GM19397 (cell line): ENCODE results near the gene VAC14.

Experiments
- ATAC-seq: cut with Tn5 transposase; IDR thresholded peaks from one replicate; pipeline ENCODE4 v1.9.1; 2021; ENCODE audit warnings: mild to moderate bottlenecking, moderate library complexity; ENCODE audit not compliant: unreplicated experiment

Gene VAC14

DNA sequence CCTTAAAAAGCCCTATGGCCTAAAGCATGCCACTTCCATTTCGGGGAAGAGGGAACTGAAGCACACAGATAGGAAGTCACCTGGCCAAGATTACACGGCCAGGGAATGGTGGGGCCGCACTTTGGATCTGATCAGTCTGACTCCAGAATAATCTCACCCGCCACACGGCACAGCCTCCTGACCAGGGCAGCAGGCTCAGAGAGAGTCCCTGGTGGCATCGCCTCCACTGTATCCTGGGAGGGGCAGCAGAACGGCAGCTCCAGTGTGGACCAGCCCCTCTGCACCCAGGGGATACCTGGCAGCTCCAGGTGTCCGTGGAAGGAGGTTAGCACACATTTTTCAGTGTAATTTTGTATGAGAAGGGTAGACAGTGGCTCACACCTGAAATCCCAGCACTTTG, 35.5 kb downstream of the VAC14 start:
- no peak for ATAC-seq

DNA sequence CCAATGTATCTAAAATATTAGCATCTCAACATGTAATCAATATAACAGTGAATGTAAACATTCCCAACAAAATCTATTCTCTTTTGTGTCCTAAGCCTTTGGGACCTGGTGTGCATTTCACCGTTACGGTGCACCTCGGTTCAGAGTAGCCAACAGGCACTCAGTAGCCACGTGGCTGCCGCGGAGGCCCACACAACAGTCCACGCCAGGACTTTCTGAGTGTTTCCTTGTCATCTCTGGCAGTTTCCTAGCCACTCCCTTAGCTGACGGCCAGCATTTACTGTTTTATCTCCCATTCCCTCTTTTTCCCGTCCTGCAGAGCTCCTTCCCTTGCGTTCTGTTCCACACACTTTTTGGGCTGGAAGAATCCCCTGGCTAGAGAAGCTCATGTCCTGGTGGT, 36.3 kb downstream of the VAC14 start:
- ATAC-seq: no peak

DNA sequence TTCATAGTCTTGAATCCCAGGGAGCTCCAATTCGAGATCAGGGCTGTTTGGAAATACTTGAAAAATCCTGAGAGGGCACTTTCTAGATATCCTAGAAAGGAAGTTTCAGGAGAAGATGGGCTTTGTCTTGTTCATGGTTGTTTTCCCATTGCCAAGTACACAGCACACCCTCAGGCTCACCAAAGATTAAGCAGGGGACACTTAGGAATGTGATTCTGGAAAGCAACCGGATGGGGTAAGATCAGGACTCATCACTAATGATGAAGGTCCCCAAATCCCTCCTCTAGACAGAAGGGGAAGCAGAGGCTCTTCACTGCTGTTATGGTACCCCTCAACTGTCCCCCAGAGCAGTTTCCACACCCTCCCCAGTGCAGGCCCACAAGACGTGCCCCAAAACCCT, 40.7 kb downstream of the VAC14 start:
- ATAC-seq: no peak

DNA sequence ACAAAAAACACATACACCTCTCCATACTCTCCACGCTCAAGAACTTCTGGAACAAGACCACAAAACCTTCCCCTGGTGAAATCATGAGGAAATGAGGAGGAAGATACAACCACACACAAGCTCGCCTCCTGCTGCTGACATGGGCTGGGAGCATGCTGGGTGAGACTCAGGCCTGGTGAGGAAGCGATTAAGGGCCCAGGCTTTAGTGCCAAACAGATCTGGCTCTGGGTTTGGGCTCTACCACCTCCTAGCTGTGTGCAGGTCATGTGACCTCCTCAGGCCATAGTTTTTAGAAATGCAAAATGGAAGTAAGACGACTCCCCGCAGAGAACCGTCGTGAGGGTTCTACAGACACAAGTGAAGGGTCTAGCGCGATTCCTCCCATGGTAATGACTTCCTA, 41.3 kb downstream of the VAC14 start:
- ATAC-seq: no peak

DNA sequence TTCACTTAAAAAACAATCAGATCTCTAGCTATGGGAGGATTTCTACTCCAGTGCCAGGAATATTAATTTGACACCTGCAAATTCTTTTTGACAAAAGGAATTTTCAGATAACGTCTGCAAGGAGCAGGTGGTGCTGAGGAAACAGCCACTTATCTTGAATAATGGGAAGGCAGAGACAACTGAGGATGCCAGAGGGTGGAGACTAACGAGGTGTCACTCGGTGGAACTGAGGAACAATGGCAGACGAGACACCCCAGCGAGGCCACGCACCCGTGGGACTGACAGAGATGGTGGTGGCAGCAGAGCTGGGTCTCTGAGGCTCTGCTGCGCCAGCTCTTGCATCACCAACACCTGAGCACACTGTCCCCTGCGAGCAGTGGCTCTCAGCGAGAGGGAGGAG, 42.2 kb downstream of the VAC14 start:
- no peak for ATAC-seq

DNA sequence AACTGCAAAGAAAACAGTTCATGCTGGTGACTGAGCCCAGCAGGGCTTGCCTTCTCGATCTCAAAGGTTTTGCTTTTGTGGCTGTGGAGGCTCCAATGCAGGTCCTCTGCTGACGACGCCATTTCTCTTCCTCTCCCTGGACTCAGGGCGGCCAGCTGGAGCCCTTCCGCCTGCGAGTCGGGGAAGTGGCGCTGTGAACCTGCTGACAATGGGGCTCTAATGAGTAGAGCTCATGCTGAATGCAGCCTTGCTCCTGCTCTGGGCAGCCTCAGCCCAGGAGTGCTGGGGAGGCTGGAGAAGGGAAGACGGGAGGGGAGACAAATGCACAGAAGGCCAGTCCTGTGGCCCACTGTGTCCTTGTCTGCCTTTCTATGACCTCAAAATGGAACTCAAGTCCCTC, 43.8 kb downstream of the VAC14 start:
- ATAC-seq: no peak

DNA sequence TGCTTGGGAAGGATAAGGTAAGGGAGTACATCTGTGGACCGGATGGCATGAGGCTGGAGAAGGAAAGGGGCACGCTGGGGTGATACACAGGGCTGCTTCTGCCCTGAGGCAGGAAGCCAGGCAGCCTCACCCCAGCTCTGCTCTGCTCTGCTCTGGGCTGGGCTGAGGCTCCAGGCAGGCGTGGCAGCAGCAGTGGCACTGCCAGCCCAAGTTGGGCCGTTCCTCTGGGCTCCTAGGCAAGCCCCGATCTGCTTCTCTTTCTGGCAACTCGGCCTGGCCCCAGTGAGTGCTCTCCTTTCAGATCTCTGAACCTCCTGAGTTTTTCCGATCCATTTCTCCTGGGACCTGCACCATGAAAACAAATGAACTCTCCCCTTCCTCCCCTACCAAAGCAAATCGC, 44.9 kb downstream of the VAC14 start:
- no peak for ATAC-seq

DNA sequence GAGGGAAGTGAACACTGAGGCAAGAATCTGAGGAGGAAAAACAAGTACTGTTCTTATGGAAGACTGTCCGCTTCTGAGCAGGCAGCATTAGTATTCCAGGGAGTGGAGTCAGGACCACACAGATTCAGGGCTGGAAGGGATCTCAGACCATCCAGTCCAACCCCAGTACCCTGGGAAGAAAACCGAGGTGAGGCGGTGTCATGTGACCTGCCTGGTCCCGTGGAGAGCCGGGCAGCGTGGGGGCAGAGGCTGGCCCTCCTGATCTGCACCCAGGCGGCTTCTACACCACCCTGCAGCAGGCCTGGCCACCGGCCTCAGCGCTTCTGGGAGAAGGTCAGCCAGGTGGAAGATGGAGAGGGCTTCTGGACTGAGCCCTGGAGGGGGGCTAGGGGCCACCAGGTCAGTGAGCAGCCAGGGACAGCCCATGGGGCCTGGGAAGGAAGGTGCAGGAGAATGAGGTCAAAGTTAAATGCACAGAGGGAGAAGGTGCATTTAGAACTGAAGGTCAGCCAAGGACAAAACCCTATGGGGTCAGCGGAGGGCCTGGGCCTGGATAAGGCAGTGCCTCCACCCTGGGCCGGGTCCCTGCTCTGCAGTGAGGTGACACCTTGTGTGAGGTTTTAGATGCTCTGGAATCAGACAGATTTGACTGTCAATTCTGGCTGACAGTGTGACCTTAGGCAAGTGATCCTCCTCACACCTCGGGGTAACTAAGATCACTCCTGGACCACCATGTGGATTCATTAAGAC, 45.9 kb downstream of the VAC14 start:
- ATAC-seq: no peak

DNA sequence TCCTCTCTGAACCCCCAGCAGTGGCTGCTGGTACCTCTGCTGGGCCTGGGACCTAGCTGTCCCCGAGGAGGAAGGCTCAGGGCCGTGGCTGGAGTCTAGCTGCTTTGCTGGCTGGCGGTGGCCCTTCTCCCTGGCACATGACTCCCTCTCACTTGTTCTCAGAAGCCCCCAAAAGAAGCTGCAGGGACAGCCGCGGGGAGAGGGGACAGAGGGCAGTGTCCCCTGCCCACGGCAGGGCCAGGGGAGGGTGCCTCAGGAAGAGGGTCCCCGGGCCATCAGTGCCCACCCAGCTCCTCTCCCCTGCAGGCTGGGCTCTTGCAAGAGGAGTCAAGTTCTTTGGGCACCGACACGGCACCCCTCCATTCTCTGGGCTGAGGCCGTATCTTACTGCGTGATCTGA, 46.6 kb downstream of the VAC14 start:
- ATAC-seq: no peak

DNA sequence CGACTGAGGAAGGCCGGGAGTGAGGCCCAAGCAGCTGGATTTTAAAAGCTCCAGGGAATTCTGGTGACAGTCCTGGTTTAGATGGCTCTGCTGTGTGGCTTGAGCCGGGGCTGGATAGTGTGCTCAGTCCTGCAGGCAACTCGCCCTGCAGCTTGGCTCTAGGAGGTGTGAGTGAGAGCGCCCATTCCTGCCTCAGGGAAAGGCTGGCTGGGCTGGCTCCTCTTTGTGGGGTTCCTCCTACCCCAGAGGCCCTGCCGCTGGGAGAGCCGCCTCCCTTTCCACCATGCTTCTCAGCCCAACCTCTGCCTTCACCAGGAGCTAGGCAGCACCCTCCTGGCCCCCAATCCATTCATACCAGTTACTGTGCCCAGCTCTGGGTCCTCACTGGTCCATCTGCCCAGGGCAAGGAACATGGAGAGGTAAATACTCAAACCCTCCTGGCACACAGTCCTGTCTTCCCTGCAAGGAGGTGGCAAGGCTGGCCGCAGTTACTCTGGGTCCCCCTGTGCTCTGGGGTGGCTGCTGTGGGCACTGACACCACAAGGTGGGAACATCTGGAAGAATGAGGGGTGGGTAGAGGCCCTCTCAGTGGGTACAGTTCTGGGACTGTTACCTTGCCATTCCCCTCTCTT, 47.1 kb downstream of the VAC14 start:
- no peak for ATAC-seq

DNA sequence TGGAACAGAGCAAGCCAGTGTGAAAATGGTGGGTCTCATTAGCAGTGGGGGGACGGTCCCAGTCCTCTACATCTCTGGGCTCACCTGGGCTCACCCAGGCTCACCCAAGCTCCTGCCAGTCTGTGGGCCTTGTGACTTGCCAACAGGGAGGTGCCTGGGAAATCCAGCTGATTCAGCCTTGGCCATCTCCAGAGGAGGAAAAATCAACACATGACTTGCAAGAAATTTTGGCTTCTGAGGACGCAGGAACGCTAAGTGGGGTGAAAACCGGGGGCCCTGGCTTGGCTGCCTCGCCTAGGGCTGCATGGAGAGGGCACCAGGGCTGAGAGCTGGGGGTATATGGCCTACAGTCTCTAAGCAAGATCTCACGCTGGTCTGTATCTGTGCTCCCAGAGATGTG, 47.7 kb downstream of the VAC14 start:
- ATAC-seq: no peak

DNA sequence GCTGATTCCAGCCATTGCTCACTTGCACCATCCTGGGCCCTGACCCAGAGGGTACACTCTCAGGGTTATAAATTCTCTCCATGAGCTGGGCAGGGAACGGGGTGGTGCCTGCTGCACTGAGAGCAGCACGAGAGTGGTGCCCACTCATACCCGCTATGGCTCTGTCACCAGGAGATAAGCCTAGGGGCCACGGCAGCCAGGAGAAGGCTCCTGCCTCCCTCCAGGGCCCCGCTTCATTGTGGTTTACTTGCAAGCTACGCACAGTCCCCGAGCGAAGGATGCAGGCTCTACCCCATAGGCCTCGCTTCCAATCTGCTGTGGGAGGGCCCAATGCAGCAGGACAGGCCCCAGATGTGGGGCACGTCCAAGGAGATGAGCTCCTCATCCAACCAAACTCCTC, 48.5 kb downstream of the VAC14 start:
- ATAC-seq: no peak

DNA sequence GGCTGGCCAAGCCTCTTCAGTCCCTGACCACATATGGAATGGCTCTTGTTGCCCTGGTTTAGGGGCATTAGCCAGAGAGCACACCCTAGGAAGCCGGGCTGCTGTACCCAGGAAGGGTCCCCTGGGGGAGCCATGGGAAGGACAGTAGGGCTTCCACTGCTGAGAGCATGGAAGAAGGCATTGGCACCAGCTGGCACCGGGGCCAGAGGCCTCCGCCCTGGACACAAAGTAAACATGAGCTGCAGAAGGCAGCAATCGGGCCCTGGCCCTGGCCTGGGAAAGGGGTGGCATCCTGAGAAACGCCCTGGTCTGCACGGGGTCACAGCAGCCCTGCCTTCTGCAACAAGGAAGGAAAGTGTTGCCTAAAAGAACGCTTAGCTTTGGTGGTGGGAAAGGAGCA, 49.4 kb downstream of the VAC14 start:
- no peak for ATAC-seq

DNA sequence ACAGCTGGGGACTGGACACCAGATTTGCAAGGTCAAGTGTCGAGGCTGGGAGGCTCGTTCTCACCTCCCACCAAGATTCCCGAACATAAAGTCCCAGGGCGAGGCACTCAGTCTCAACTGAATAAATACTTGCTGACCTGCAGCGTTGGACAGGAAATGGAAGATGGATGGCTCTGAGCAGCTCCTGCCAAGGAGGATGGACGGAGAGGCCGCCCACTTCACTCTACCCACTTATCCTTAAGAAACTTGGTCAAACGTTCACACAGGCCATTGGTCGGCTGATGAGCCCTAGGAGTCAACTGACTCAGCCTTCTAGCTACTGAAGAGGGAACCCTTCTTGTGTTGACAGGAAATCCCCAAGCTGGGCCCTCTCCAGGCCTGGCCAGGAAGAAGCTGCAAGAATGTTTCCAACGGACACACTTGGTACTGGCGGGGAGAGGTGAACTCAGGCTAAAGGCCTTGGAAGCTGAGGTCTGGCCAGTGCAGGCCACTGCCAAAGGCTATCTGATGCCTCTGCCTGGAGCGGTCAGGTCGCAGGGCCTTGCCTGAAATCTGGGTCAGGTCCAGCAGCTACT, 50.0 kb downstream of the VAC14 start:
- no peak for ATAC-seq

DNA sequence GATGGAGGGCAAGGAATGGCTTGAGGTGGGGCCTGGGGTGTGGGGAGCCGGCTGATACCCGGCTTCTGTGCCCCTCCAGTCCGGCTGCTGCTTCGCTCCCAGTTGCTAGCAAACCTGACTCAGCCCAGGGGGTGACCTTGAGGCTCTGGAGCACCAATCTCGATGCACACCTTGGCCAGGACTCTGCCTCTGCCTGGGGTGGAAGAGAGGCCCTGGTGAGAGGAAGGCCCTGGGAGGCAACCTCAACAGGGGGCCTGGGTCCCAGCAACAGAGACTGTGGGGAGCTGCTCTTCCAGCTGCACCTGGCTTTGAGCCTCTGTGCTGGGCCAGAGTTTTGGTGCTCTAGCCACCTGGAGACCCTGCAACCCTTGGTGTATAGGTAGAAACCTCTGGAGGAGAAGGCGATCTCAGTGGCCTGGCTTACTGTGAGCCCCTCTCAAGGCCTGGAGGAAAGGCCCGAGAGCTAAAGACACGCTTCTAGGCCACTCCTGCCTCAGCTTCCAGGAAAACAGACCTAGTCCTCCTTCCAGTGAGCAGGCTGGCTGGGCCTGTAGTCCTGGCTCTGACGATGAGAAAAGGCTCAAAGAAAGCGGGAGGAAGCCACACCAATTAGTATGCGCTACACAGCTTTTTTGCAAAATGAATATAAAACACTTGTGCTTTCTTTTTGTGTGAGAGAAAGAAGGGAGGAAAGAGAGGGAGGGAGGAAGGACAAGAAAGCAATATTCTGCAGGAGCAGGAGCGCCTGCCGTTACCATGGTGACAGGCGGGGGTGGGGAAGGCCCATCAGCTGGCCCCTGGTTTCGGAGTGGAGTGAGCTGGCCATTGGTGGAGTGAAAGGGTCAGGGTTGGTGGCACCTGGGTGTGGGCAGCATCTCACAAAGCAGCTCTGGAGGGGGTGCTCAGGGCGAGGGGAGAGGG, 51.0 kb downstream of the VAC14 start:
- ATAC-seq: no peak

DNA sequence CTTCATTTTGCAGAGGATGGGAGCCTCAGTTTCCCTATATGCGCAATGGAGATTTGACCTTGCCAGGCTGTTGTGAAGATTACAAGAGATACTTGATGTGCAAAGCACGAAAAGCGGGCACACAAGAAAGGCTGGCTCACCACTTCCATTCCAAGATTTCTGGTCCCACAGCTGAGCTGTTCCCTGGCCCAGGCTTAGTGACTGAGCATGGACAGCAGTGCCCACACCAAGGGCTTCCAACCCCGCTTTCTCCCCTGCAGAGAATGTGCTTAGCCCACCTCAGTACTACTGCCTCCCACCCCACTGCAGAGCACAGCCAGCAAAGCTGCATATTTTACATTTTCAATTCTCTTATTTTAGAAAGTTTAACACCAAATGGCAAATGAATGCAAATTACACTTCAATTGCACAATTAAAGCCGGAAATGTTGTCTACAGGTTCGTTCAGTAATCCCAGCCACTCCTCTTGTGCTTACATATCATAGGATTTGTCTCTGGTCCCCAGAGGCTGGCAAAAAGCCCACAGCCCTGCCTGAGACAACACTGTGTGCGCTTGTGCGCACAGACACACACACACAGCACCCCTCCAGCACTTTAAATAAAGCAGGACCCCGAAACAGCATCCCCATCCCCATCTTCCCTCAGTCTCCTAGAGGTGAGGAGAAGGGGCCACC, 51.8 kb downstream of the VAC14 start:
- no peak for ATAC-seq

DNA sequence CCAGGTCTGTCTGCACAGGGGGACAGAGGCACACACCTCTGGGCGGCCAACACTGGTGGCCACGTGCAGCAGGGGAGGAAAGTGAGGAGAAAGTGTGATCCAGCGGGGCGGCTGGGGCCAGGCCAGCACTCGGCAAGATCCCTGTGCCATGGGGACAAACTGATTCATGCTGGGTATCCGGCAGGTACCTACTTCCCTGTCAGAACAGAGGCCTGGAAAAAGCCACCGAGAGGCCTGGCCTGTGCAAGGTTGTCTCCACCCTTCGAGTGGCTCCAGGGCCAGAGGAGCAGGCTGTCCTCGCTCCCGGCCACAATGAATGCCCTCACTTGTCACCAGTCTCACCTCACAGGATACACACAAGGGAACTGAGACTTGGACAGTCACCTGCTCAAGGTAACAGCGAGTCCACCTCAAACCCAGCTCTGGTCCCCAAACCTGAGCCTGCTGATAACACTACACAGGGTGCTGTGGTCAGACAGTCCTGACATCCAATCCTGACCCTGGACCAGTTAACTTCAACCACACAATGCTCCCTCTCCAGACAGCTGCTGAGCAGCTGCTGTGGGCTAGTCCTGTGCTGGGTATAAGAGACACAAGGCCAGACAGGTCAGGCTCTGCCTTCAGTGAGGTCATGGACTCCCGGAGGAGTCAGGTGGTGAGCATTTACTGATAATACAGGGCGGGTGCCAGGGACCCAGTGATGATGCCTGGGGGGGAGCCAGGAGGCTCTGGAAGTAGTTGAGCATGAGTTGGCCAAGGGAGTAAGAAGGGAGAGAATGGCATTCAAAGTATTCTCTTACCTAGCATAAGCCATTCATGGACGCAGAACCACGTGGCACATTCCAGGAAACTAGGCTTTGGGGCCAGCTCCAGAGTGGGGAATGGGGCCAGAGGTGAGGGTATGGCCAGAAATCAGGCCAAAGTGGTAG, 53.0 kb downstream of the VAC14 start:
- ATAC-seq: no peak

DNA sequence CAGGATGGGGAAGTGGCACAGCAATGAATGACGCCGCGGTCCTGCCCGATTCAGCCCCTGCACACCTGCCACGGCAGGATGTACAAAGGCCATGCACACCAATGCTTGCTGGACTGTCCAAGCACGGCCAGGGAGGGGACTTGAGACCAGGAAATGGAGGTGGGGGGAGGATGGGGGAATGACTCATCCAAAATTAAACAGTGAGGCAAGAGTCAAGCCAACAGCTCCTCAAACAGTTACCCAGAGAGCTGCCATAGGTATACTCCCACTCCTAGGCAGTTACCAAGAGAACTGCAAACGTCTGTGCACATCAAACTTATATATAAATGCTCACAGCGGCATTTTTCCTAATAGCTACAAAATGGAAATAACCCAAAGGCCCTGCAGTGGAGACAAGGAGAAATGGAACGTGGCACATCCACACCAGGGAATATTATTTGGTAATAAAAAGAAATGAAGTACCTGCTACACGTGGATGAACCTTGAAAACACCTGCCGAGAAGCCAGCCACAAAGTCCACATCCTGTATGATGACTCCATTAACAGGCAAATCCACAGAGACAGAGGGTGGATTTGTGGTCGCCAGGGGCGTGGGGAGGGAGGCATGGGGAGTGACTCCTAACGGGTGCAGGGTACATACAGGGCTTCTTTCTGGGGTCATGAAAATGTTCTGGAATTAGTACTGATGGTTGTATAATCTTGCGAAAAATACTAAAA, 54.1 kb downstream of the VAC14 start:
- ATAC-seq: no peak

DNA sequence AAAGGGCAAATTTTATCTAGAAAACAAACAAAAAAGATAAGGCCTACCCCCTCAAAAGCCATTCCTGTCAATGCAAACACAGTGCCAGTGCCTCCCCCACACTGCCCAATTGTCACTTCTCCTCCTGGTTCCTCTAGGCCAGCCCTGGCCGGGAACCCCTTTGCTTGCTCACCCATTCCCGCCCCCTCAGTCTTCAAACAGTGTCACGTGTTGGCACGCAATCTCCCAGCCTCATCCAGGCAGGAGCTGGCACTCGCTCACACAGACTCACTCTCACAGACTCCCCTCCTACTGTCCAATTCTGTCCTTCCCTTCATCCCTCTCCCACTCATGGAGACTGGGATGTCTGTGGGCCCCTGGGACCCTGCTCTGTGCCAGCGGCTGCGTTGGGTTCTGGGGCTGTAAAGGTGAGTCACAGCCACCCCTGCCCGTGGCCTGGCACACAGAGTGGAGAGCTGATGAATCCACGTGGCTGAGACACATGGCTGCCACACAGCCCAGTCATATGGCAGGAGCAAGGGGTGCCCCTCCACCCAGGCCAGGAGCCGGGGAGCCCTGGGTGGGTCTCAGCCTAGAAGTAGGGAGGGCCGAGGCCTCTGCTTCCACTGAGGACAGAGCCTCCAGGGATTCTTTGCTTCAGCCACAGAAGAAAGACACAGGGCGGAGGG, 54.8 kb downstream of the VAC14 start:
- no peak for ATAC-seq
